NOMO-1 (cell line): ENCODE measurements around the gene COG2.
"Not testable (repeated sequence)": the region's sequence is repeated elsewhere in the genome, so short reads cannot be mapped to it uniquely, and the experiment has no call there.

Source experiments
- DNase-seq, 2 experiments: peaks; one replicate each; lab custom pipeline; 2025; ENCODE audit not compliant: unreplicated experiment in 2 of 2; lab: John Stamatoyannopoulos, UW

The COG2 gene

GRCh38 chr1:230642263-230642959 lies at the start of gene COG2:
TSS of gene COG2 (plus strand) at chr1:230642481. CDS start at chr1:230642607, 126 bp downstream.
- peak; percentile 91 to 97 for DNase-seq

GRCh38 chr1:230592848-230593414 lies 49.4 kb upstream of the COG2 start:
- DNase-seq, result no peak

- no peak for DNase-seq
Observed at GRCh38 chr1:230594214-230594773, 48.0 kb upstream of the COG2 start.

DNA sequence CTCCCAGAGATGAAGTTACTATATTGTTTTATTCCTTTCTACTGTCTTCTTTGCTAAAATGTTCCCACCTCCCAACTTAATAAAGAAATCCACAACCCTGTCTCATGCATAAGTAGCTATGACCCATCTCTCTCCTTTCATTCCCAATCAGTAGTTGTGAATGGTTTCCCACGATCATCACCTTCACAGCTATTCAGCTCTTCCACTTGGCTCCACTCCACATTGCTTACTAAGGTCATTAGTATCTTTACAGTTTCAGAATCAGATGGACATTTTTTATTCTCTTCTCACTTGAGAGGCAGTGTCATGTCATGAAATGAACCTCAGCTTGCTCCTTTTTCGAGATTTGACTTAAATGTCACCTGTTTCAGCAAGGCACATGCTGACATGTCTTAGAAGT lies 47.1 kb upstream of the COG2 start:
- DNase-seq, result no peak

GRCh38 chr1:230596306-230596705 lies 46.0 kb upstream of the COG2 start:
- no peak for DNase-seq

DNA sequence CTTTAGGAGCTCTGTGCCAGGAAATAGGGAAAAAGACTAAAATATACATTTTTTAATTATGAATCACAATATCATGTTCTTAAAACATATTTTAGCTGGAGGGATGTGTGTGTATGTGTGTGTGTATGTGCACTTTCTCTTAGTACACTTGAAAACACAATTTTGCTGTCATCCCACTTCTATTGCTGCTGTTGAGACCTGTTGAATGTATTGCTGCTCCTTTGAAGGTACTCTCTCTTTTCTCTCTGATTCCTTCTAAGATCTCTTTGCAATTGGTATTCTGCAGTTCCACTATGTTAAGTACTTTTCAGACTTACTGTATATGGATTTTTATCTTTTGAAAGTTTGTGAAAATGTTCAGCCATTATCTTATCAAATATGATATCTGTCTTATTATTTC lies 43.5 kb upstream of the COG2 start:
- DNase-seq, result no peak

DNA sequence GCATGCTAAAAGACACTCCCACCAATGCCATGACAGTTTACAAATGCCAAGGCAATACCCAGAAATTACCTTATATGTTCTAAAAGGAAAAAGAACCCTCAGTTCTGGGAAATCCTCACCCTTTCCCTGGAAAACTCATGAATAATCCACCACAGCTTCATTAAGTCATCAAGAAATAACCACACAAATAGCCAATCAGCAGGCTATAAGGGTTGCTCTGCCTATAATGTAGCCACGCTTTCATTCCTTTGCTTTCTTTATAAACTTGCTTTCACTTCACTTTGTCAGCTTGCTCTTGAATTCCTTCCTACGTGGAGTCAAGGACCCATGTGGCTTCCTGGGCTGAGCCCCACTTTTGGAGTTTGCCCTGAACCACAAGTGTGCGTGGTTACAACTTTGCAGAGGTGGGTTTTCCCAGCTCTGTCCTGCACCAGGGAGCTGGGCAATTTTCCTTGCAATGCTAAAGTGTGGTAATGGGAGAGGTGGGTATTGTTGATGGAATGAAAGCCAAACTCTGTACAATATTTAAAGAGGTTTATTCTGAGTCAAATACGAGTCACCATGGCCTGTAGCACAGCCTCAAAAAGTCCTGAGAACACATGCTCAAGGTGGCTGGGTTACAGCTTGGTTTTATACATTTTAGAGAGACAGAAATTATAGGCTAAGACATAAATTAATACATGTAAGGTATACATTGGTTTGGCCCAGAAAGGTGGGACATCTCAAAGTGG lies 42.2 kb upstream of the COG2 start:
- DNase-seq, result no peak

DNA sequence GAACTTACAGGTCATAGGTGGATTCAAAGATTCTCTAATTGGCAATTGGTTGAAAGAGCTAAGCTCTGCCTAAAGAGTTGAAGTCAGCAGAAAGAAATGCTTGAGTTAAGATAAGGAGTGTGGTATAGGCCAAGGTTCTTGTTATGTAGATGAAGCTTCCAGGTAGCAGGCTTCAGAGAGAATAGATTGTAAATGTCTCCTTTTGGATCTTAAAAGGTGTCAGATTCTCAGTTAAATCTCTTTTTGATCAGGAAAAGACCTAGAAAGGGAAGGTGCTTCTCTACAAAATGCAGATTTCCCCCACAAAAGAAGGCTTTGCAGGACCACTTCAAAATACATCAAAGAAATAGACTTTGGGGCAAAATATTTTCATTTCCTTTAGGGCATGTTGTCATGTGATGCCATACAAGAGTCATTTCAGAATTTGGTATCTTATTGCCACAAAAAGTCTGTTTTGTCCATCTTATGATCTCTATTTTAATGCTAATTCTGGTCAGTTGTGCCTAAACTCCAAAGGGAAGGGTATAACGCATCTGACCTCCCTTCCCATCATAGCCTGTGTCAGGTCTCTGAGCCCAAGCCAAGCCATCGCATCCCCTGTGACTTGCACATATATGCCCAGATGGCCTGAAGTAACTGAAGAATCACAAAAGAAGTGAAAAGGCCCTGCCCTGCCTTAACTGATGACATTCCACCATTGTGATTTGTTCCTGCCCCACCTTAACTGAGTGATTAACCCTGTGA lies 41.5 kb upstream of the COG2 start:
- DNase-seq, result not testable (repeated sequence)

DNA sequence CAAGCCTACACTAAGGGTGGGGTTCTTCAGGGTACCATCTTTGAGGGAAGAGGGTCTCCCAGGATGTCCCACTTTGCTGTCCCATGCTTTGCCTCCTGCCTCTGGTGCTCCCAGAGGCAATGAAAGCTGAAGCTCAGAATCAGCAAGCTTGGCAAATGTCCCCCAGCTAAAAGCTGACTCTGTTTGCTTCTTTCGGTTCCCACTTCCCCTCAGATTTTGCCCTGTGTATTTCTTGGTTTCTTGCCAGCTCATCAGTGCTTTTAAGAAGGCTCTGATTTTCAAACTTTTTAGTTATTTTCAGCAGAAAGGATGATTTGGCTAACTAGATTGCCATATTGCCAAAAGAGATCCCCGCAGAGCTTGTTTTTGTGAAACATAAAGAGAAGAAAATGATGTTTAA lies 33.1 kb upstream of the COG2 start:
- DNase-seq, result peak in 1 of 2 experiments; percentile 28

- no peak for DNase-seq
Observed at GRCh38 chr1:230610589-230610988, 31.7 kb upstream of the COG2 start.

DNA sequence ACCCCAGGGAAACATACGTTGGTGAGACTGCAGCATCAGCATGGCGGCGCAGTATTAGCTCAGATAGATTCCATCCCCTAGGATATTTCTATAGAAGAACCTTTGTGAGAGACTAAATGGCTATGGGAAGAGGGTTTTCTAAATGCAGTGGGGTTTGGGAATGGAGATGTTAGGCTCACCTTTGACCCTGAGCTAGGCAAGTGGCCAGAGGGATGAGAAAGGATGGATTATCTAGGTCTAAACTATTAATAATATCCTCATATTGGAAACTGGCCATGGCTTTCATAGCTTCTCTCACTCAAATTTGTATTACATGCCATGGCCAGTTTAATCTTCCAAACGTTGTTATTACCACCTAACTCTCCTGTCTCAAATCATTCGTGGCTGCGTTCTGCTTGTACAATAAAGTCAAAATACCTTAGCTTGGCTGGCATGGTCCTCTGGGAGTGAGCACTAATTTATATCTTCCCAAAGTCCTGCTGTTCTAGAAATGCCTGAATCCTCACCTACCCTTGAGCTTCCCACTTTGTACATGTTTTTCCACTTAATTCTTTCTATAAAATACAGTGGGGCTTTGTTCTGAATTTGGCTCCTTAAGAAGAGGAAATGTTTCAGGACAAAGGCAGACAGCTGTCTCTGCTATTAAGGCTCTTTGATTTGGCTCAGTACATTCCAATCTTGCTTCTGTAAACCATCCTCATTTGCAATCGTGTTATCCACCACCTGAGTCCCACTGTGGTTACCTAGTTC lies 31.0 kb upstream of the COG2 start:
- DNase-seq, result no peak

DNA sequence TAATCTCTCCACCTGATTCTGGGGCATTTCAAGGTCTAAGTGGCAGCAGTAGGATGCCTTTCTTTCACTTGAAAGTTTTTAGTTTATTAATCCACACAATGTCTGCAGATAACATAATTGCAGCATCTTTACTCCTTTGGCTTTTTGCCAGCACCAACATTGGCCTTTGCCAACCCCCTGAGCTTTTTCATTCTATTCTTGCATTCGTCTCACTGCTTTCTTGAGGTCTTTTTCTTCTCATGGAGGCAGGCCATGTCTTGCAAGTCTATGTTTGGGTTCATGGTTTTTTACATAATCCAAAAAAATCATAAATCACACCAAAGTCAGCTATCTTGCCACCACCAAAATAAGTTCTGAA lies 30.4 kb upstream of the COG2 start:
- no peak for DNase-seq

DNA sequence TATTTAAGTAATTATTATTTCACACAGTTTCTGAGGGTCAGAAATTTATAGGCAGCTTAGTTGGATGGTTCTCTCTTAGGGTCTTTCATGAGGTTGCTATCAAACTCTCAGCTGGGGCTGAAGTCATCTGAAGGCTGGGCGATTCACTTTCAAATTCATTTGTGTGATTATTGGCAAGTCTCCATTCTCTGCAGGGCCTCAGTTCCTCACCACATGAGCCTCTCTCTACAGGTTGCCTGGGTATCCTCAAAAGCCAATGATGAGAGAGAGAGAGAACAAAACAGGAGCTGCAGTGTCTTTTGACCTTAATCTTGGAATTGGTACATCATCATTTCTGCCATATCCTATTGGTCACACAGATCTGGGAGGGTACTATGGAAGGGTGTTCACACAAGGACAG lies 29.6 kb upstream of the COG2 start:
- no peak for DNase-seq

DNA sequence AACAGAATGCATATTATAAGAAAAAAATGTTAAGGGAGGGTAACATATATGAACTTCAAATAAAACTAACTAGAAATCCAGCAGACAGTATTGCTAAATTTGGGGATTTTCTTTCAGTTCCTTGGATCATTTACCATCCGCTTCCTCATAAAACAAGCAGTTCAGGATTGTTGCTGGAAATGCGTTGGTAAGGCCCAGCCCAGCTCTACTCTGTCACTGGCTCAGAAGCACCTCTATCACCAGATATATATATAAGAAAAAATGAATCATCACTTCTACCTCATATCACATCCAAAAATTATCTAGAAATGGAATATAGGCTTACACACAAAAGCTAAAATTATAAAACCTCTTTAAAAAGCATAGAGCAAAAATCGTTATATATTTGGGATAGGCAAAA lies 28.2 kb upstream of the COG2 start:
- DNase-seq, result no peak

GRCh38 chr1:230618537-230618936 lies 23.7 kb upstream of the COG2 start:
- no peak for DNase-seq

- DNase-seq, result no peak
Observed at GRCh38 chr1:230620649-230621323, 21.5 kb upstream of the COG2 start.

GRCh38 chr1:230621324-230622030 lies 20.8 kb upstream of the COG2 start:
- peak in 1 of 2 experiments; percentile 20 for DNase-seq

- DNase-seq, result no peak
Observed at GRCh38 chr1:230622151-230622550, 20.1 kb upstream of the COG2 start.

- no peak for DNase-seq
Observed at GRCh38 chr1:230624097-230624713, 18.1 kb upstream of the COG2 start.
